ENCODE data around the gene GNB1.
"Not testable (repeated sequence)": the region's sequence is repeated elsewhere in the genome, so short reads cannot be mapped to it uniquely, and the experiment has no call there.

Gene GNB1

DNA sequence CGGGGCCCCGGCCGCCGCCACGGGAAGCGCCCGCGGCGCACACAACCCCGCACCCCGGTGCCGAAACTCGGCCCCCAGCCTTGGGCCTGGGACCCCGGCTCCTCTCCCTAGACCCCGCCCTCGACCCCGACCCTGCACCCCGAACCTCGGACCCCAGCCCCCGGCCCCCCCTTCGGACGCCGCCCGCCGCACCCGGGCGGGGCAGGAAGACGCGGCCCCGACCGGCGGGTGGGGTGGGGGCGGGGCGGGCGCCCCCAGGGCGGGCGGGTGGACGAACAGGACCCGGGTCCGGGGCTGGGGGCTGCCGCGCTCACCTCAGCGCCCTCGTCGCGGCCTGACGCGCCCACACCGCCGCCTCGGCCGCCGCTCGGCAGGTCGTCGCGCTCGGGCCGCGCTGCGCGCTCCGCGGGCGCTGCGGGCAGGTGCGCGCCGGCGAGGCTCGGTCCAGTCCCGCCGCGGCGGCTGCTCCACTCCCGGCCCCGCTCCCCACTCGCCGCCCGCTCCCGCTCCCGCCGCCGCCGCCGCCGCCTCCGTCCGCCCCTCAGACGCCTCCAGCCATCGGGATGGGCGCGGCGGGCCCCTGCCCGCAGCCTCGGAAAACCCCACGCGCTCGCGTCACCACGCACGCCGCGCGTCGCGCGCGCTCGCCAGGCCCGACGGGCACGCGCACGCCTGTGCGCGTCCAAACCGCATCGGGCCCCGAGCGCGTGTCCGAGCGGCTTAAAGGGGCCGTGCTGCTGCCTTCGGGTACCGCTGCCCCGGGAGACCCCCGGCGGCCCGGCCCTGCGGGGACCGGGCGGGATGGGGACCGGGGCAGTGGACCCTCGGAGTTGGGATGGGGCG, at the start of gene GNB1:
GNB1 (minus strand) TSS at position 582 of the 843 bp plus-strand sequence. CDS start 65,634 bp downstream, outside the sequence.
- DNase-seq (ENCODE audit: extremely low spot score, insufficient read length, low read depth) (peak; percentile 96), FAIRE-seq (peak; percentile 95)

DNA sequence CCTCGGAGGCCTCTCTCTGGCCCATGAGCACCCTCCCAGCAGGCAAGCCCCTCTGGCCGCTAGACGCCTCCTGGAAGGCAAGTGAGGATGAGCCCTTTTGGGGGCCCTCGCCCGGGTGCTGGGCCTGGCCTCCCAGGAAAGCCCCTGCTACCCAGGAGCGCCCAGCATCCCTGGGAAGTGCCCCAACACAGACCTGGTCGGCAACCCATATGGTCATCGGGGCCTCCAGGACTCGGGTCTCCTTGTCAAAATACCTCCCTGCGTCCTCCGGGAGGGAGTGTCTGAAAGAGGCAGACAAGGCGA, 49.2 kb upstream of the GNB1 start:
- no peak for DNase-seq (ENCODE audit: extremely low spot score, insufficient read length, low read depth)
- no peak for FAIRE-seq

DNA sequence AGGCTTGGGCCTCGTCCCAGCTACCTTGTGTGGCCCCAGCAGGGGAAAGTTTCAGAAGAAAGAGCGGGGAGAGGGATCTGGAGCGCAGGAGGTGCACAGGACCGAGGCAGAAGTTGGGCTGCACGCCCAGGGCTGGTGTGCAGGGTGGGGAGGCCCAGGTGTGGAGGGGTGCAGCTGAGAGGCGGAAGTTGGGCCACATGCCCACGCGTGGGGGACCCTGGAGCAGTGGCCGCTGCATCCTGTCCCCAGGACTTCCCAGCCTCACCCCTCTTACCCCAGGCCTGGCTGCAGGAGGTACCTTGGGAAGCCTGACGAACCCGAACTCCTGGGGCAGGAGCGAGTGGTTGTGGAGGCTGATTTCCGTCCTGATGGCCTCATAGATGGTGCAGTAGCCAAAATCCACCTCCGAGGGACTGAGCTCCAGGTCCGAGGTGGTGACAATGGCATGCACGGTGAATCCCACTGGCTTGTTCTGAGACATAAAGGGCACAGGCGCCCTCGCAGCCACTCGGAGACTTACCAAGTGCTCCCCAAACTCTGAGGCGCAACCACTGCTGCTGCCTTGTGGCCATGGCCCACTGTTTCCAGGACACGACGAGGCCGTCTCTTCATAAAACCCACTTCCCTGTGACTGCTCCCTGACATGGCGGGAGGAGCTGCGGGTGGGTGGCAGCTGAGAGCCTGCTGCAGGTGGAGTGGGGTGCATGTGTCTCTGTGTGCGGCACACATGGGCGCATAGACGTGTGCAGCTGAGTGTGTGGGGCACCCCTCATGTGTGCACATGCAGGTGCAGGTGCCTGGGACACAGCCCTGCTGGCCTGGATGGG, 48.6 kb upstream of the GNB1 start:
- FAIRE-seq, result no peak
- DNase-seq (ENCODE audit: extremely low spot score, insufficient read length, low read depth), result no peak

DNA sequence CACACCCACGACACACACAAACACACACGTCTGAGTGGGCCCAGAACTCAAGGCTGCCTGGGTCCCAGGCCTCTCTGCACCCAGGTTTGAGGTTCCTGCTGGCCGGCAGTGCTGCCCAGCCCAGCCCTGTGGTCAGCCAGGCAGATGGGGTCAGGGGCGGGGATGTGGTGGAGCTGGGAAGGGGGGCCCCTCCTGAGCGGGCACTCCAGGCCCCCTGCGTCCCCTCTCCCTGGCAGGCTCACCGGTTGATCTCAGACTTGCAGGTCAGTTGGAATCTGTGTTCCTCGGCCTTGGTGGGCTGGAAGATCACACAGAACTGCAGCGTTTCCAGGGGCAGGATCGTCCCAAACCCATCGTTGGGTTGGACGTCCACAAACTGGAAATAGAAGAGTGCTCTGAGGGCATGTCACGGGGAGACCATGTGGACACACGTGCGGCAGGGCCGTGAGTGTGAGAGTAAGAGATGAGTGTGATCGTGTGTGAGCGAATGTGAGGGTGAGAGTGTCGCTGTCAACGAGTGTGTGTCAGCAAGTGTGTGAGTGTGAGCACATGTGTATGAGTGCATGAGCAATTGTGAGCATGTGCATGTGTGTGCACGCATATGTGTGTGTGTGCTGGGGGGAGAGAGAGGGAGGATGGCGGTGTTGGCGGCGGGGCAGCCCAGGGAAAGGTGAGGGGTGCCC, 47.9 kb upstream of the GNB1 start:
- DNase-seq (ENCODE audit: extremely low spot score, insufficient read length, low read depth), result no peak
- FAIRE-seq, result no peak

DNA sequence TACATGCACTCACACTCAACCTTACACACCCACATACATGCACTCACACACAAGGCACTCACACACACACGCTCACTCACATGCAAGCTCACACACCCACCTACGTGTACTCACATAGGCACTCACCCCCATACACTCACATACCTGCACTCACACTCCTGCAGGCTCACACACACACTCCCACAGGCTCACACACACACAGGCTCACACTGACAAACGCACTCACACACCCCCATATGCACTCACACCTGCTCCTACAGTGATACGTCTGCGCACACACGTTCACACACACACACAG, 47.3 kb upstream of the GNB1 start:
- no peak for DNase-seq (ENCODE audit: extremely low spot score, insufficient read length, low read depth)
- no peak for FAIRE-seq

DNA sequence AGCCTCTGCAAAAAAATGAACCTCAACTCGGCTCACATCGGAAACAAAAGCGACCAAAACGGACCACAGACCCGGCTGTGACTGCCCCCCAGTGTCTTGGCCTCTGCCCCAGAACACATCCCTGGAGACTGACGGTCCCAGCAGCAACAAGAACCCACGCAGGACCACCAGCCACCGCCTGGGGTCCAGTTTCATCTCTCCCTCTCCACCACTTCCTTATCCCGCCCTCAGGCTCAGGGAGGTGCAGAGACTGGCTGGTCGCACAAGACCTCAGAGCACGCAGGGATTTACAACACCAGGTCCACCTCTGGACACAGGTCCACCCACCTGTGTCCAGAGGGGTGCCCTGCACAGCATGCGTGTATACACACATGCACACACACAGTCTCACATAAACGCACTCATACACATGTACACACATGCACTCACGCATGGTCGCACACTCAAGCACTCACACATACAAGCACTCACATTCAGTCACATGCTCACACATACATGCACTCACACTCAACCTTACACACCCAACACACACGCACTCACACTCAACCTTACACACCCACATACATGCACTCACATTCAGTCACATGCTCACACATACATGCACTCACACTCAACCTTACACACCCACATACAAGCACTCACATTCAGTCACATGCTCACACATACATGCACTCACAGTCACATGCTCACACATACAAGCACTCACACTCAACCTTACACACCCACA, 46.8 kb upstream of the GNB1 start:
- FAIRE-seq, result no peak
- no peak for DNase-seq (ENCODE audit: extremely low spot score, insufficient read length, low read depth)

DNA sequence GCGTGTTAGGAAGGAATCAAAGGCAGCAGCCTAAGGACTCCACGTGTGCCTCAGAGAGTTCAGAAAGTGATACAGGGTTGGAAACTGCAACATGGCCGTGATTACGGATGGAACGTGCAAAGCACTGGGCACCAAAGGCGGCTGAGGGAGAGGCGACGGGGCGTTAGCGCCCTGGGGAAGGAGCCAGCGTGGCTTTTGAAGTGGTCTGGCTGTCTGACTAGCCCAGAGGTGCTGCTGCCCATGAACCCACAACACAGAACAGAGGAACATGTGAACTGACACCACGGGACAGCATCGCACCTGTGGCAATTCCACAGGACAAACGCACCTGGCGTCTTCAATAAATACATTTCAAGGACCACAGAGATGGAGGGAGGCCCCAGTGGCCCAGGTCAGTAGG, 46.2 kb upstream of the GNB1 start:
- DNase-seq (ENCODE audit: extremely low spot score, insufficient read length, low read depth) (no peak), FAIRE-seq (no peak)

DNA sequence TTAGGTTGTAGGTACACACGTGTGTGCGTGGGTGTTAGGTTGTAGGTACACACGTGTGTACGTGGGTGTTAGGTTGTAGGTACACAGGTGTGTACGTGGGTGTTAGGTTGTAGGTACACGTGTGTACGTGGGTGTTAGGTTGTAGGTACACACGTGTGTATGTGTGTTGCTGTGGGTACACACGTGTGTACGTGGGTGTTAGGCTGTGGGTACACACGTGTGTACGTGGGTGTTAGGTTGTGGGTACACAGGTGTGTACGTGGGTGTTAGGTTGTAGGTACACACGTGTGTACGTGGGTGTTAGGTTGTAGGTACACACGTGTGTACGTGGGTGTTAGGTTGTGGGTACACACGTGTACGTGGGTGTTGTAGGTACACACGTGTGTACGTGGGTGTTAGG, 44.0 kb upstream of the GNB1 start:
- DNase-seq (ENCODE audit: extremely low spot score, insufficient read length, low read depth), result not testable (repeated sequence)

DNA sequence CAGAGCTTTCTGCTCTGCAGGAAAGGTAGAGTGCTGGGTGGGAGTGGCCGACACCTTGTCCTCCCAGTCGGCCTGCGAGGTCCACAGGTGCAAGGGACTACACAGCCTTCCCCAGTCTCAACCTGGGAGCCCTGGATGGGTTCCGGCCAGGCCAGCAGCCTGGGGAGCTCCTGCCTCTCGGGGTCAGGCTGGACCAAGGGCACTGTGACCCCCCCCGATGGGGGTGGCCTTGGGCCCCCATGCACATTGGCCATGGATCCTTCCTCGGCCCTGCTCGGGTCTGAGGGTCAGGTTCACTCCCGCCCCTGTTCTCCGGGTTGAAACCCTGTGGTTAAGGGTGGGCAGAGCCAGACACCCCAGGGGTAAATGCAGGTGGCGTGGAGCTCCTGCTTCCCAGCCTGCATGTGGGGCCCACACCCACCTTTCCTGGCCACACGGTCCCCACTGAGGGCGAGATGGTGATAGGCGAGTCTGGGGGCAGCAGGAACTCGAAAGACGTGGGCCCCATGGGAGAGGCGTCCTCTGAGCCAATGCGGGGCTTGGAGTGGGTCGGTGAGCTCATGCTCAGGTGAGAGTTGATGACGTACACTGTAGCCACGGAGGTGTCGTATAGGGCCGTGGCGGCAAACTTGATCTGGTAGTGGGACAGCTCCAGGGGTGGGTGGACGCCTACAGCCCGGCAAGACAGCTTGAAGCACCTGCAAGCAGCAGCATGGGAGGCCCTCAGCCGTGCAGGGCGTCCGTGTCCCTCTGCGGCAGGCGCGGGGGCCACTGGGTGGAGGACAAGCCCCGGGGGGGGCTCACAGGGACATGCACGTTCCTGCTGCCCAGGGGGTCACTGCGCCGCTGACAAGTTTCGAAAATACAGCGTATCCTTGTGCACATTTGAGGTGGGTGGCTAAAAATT, 39.0 kb upstream of the GNB1 start:
- FAIRE-seq (no peak), DNase-seq (ENCODE audit: extremely low spot score, insufficient read length, low read depth) (no peak)

More for the DNA sequence above, 44.0 kb upstream of the GNB1 start:
- not testable (repeated sequence) for FAIRE-seq

DNA sequence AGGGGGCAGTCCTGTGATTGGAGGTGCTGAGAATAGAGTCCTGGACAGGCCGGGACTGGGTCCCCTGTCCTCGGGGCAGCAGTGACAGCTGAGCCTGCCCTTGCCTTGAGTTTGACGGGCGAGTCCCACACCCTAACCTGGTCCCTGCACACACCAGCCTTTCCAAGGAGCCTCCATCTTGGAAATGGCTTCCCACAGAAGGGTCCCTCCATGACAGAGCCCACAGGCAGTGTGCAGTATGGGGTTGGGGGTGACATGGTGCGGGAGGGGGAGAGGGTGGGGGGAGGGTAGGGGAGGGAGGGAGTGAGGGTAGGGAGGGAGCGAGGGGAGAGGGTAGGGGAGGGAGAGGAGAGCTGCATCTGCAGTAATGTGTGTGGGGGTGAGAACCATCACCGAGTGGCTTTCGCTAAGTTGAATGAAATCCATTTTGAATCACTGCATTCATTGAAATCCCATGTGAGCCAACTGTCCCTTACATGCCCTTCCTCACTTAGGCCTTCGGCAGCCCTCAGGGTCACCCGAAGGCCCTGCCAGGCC, 38.3 kb upstream of the GNB1 start:
- FAIRE-seq, result no peak

DNA sequence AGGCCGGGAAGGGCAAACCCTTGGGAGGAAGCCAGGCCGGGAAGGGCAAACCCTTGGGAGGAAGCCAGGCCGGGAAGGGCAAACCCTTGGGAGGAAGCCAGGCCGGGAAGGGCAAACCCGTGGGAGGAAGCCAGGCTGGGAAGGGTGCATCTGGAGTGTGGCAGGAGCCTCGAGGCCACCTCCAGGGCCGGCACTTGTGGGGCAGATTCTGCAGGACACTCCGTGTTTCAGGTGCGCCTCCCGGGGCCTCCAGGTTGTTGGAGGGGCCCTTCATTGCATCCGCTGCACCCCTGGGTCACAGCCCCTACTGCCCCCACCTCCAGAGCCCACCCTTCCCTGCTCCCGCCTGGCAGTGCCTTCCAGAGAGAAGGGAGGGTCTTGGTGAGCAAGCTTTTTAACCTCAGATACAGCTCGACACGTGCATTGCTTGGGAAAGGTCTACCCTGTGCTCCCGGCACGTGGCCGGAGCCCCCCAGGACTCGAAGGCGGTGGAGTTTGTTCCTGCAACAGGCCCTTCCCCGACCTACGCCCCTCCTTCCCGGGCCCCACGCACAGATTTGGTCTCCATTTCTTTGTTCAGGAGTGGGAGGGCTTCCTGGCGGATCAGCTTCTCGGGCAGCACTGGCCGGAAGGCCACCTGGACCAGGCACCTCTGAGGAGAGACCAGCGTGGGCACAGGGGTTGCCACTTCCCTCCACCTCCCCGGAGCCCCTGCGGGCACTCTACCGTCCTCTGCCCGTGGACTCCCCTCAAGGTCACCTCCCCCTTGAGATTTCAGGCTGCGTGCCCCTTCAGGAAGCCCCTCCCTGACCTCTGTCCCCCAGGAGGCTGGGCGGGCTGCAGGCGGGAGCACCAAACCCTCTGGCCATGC, 37.6 kb upstream of the GNB1 start:
- no peak for FAIRE-seq
- DNase-seq (ENCODE audit: extremely low spot score, insufficient read length, low read depth), result no peak

More for the DNA sequence above, 38.3 kb upstream of the GNB1 start:
- DNase-seq (ENCODE audit: extremely low spot score, insufficient read length, low read depth), result no peak

DNA sequence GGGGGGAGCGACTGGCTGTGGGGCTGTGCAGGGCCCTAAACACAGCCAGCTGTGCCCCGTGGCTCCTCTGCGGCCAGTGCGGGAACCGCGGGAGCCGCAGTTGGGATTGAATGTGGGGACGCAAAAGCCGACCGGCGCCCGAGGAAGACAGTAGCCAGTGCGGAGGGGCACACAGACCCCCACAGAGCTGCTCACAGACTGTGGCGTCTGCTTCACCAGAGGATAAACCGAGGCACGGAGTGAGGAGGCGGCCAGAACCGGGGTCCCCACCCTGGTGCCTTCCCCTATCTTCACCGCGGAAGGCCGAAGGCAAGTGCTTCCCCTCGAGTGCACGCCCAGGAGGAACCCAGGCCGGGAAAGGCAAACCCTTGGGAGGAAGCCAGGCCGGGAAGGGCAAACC, 36.9 kb upstream of the GNB1 start:
- no peak for FAIRE-seq
- no peak for DNase-seq (ENCODE audit: extremely low spot score, insufficient read length, low read depth)

DNA sequence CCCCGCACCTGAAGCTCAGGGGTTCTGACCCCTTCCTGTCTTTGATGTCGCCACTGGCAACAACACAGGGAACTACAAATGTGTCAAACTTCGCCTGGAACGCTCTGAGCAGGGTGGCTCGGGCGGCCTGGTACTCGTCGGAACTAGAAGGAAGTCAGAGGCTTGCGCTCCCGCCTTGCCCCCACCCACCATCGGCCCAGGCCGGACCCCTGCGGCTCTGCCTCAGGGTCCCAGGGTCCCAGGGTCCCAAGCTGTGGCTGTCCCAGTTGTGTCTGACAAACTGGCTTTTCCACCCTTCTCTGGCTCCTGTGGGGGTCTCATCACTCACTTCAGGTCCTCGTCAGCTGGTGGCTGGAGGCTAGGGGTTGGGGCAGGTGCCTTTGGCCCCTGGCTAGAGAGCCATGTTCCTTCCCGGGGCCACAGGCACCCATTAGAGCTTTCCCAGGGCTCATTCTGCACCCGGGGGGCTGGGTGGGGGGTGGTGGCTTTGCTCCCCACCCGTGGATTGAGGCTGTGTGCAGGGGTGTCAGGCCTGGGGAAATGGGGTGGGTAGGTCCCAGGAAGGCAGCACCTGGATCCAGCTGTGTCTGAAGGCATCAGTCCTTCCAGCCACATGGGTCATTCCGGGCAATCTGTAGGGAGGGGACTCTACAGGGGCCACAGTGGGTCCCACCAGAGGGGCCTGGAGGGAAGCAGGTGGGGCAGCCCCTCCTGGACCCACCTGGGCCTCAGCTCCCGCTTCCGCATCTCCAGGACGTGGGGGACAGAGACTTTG, 36.2 kb upstream of the GNB1 start:
- FAIRE-seq (no peak), DNase-seq (ENCODE audit: extremely low spot score, insufficient read length, low read depth) (no peak)

DNA sequence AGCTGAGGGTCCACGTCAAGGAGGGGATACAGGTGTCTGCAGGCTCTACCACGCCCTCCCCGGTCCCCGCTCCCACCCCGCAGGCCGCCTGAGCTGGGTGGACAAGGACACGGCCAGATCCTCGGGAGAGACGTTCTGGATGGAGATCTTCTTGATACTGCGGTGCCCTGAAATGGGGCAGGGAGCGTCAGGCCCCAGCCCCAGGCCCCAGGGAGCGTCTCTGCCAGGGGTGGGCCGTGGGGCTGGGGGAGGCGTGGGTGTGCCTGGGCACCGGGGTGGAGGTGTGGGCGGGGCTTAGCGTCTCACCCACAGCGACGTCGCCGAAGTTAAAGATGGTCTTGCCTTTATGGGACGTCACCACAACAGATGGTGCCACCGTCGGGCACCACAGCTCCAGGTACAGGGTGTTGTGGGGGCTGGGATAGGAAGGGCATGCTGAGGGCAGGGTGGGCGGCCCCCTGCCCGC, 35.5 kb upstream of the GNB1 start:
- DNase-seq (ENCODE audit: extremely low spot score, insufficient read length, low read depth) (no peak), FAIRE-seq (no peak)

DNA sequence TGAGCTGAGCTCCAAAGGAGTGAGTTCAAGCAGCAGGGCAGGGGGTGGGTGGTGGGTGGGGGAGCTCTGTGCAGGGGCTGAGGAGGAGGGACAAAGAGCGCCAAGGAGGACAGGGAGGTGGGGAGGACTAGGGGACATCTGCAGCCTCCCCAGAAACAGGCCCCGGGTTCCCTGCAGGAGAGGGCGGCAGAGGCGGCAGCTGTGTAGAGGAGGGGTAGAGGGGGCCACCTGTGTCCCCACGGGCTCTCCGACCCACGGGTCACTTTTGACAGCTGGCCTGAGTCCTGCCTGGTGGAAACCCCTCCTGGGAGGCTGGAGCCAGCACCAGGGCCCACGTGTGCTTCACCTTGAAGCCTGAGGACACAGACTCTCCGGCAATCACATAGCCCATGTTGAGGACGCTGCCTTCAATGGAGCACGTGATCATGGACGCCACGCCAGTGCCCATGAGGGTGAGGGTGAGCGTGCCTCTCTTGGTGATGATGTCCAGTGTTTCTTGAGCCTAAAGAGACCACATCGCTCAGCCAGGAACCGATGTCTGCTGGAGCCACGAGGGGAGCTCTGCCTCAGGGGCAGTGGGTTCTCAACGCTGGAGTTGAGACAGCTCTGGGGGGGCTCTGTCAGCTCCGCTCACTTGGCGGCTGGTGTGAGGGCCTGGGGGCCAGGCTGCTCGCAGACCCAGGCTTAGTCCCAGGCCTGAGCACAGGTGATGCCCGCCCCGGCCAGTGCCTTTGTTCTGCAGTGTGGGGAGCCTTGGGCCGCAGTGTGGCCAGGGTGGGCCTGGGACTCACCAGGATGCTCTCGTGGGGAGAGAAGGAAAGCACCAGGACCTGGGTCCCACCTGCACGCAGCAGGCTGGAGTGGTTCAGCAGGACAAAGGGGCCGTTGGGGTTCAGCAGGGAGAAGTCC, 34.8 kb upstream of the GNB1 start:
- DNase-seq (ENCODE audit: extremely low spot score, insufficient read length, low read depth) (no peak), FAIRE-seq (no peak)

DNA sequence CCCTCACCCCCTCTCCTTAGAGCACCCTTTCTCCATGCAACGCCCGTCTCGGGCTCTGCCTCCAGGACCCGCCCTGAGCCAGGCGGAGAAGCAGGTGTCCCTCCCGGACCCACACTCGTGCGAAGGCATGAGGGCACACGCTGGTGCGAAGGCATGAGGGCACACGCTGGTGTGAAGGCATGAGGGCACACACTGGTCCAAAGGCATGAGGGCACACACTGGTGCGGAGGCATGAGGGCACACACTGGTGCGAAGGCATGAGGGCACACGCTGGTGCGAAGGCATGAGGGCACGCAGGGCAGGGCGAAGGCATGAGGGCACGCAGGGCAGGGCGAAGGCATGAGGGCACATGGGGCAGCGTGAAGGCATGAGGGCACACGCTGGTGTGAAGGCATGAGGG, 34.0 kb upstream of the GNB1 start:
- no peak for DNase-seq (ENCODE audit: extremely low spot score, insufficient read length, low read depth)

More for the DNA sequence above, 34.0 kb upstream of the GNB1 start:
- FAIRE-seq, result no peak

Measured in GM18507 (cell line).